HCT116 (cell line): Measurements from ENCODE around the gene IL17RE. TPM values are rescaled to one million over a fixed set of nuclear protein-coding genes. Genes with fewer than 3 reads are reported as not detected.
"Not testable (repeated sequence)": the region's sequence is repeated elsewhere in the genome, so short reads cannot be mapped to it uniquely, and the experiment has no call there.

Experiments used
- ATAC-seq: fragments of 200-7000 bp; cut with Tn5 transposase; 2 replicates; pipeline ENCODE4 v1.9.1; 2020; ENCODE audit warnings: mild to moderate bottlenecking, moderate library complexity
- BruUV-seq: library from RNA; stranded (reverse); fragments of 400-500 nt; replicated peaks from 2 replicates; lab custom pipeline; 2021; lab: Mats Ljungman, UMichigan
- CTCF ChIA-PET: fragments of 300-600 bp; sonication (Branson Sonifier 250); formaldehyde crosslinking; loops from one replicate; lab custom pipeline; 2021; ENCODE audit warnings: antibody characterized with exemption; lab: Charles Lee
- POLR2A ChIA-PET: fragments of 300-600, 350-600 bp; sonication (Branson Sonifier 250); formaldehyde crosslinking; loops from one replicate; lab custom pipeline; 2021; ENCODE audit warnings: antibody characterized with exemption; lab: Charles Lee
- RAD21 ChIA-PET, 2 experiments: fragments of 300-600 bp; sonication (Branson Sonifier 250); formaldehyde crosslinking; loops; one replicate each; lab custom pipeline; 2023; ENCODE audit warnings: low total read pairs in 2 of 2; ENCODE audit not compliant: uncharacterized antibody in 2 of 2, unreplicated experiment in 2 of 2, low non-redundant PET in 1 of 2; lab: Charles Lee
- DNase-seq: peaks from one replicate; pipeline ENCODE4 v3.0.0-alpha.2; 2010; ENCODE audit warnings: low read depth, low spot score
- H2AFZ ChIP-seq: fragments of 200-600 bp; shearing (Covaris generic), sonication (generic); 2 replicates; pipeline ENCODE4 v1.6.1; 2017; ENCODE audit warnings: low read depth, mixed run types, mixed read lengths, antibody characterized with exemption, low read length; ENCODE audit not compliant: poor library complexity, severe bottlenecking
- H3K27ac ChIP-seq: 2 replicates; pipeline ENCODE4 v1.5.1; 2012; ENCODE audit warnings: low read depth, low read length
- H3K27me3 ChIP-seq: fragments of 200-600 bp; sonication (generic); 2 replicates; pipeline ENCODE4 v1.6.1; 2016; ENCODE audit warnings: mixed run types, low read length, mixed read lengths; ENCODE audit not compliant: insufficient read depth
- H3K36me3 ChIP-seq, 2 experiments: fragments of 200-500 bp in 1 of 2; fragments of 200-600 bp in 1 of 2; sonication (Bioruptor generic) in 1 of 2; sonication (generic) in 1 of 2; 2 replicates each; pipeline versions ENCODE4 v1.5.1 to v1.6.1; 2014 to 2016; ENCODE audit warnings: low read length in 2 of 2, inconsistent platforms in 1 of 2, mixed read lengths in 1 of 2, mixed run types in 1 of 2; ENCODE audit not compliant: insufficient read depth in 2 of 2, control insufficient read depth in 1 of 2
- H3K4me1 ChIP-seq, 2 experiments: fragments of 200-600 bp in 1 of 2; sonication (generic) in 1 of 2; 2 replicates each; pipeline versions ENCODE4 v1.5.1 to v1.6.1; 2012 to 2017; ENCODE audit warnings: low read length in 2 of 2, inconsistent platforms in 1 of 2, mild to moderate bottlenecking in 1 of 2, mixed read lengths in 1 of 2, mixed run types in 1 of 2, moderate library complexity in 1 of 2; ENCODE audit not compliant: insufficient read depth in 2 of 2, control insufficient read depth in 1 of 2
- H3K4me2 ChIP-seq: fragments of 200-600 bp; sonication (generic); 2 replicates; pipeline ENCODE4 v1.6.1; 2017; ENCODE audit warnings: mixed run types, low read length, mixed read lengths
- H3K4me3 ChIP-seq, 2 experiments: fragments of 200-600 bp in 1 of 2; sonication (generic) in 1 of 2; replicated peaks in 1 of 2; 2 replicates each; pipeline ENCODE4 v1.5.1; 2011 to 2016; ENCODE audit warnings: low read length in 2 of 2, control low read depth in 1 of 2, low read depth in 1 of 2, mild to moderate bottlenecking in 1 of 2, mixed read lengths in 1 of 2, mixed run types in 1 of 2
- H3K79me2 ChIP-seq: fragments of 200-600 bp; sonication (generic); 2 replicates; pipeline ENCODE4 v1.6.1; 2017; ENCODE audit warnings: mild to moderate bottlenecking, mixed run types, low read length, moderate library complexity, mixed read lengths; ENCODE audit not compliant: insufficient read depth
- H3K9ac ChIP-seq: fragments of 200-600 bp; sonication (generic); 2 replicates; pipeline ENCODE4 v1.6.1; 2016; ENCODE audit warnings: low read length, mixed read lengths
- H3K9me2 ChIP-seq: fragments of 200-600 bp; sonication (generic), shearing (Covaris generic); 2 replicates; pipeline ENCODE4 v1.6.1; 2017; ENCODE audit warnings: mixed run types, mild to moderate bottlenecking, moderate library complexity; ENCODE audit not compliant: insufficient read depth
- H3K9me3 ChIP-seq, 2 experiments: fragments of 200-500 bp in 1 of 2; fragments of 200-600 bp in 1 of 2; sonication (Bioruptor generic) in 1 of 2; sonication (generic) in 1 of 2; 2 replicates each; pipeline ENCODE4 v1.6.1; 2014 to 2017; ENCODE audit warnings: low read length in 2 of 2, mixed read lengths in 2 of 2, inconsistent platforms in 1 of 2, low read depth in 1 of 2, mild to moderate bottlenecking in 1 of 2, mixed run types in 1 of 2, moderate library complexity in 1 of 2; ENCODE audit not compliant: control insufficient read depth in 1 of 2, insufficient read depth in 1 of 2
- H4K20me1 ChIP-seq: fragments of 200-600 bp; sonication (generic), shearing (Covaris generic); 2 replicates; pipeline ENCODE4 v1.6.1; 2017; ENCODE audit warnings: mixed run types, mild to moderate bottlenecking, moderate library complexity; ENCODE audit not compliant: insufficient read depth
- CBX3 ChIP-seq: IDR thresholded peaks from 2 replicates; pipeline ENCODE4 v1.6.1; 2012; ENCODE audit warnings: low read depth
- EGR1 ChIP-seq: IDR thresholded peaks from 2 replicates; pipeline ENCODE4 v1.6.1; 2012; ENCODE audit warnings: low read depth
- ELF1 ChIP-seq: IDR thresholded peaks from 2 replicates; pipeline ENCODE4 v1.6.1; 2012; ENCODE audit warnings: low read depth, borderline replicate concordance
- EZH2phosphoT487 ChIP-seq: fragments of 200-600 bp; IDR thresholded peaks from 2 replicates; pipeline ENCODE4 v1.6.1; 2018; ENCODE audit warnings: antibody characterized with exemption, borderline replicate concordance
- MAX ChIP-seq: IDR thresholded peaks from 2 replicates; pipeline ENCODE4 v1.6.1; 2012
- POLR2A ChIP-seq: IDR thresholded peaks from 2 replicates; pipeline ENCODE4 v1.7.0; 2011; ENCODE audit warnings: borderline replicate concordance; ENCODE audit not compliant: insufficient read depth, insufficient read length; ENCODE audit errors: extremely low read depth
- RAD21 ChIP-seq: IDR thresholded peaks from 2 replicates; pipeline ENCODE4 v1.6.1; 2012; ENCODE audit warnings: low read depth, mild to moderate bottlenecking
- SP1 ChIP-seq: IDR thresholded peaks from 2 replicates; pipeline ENCODE4 v1.6.1; 2012; ENCODE audit warnings: low read depth
- TCF7L2 ChIP-seq: IDR thresholded peaks from 2 replicates; pipeline ENCODE4 v1.7.0; 2011; ENCODE audit warnings: borderline replicate concordance, inconsistent platforms; ENCODE audit not compliant: insufficient read depth, insufficient read length; ENCODE audit errors: extremely low read depth
- YY1 ChIP-seq: IDR thresholded peaks from 2 replicates; pipeline ENCODE4 v1.6.1; 2011; ENCODE audit warnings: low read length, low read depth, moderate library complexity, mild to moderate bottlenecking; ENCODE audit not compliant: insufficient replicate concordance; ENCODE audit errors: extremely low read depth
- ZBTB33 ChIP-seq: IDR thresholded peaks from 2 replicates; pipeline ENCODE4 v1.6.1; 2011; ENCODE audit warnings: mild to moderate bottlenecking, low read length, moderate library complexity; ENCODE audit not compliant: insufficient replicate concordance; ENCODE audit errors: extremely low read depth
- ZFX ChIP-seq: fragments of 450-650 bp; IDR thresholded peaks from 2 replicates; pipeline ENCODE4 v1.6.1; 2017
- intact Hi-C: fragments of 100-400 bp; cut with micrococcal nuclease; formaldehyde crosslinking; loops from 2 replicates; pipeline ENCODE4 v1.10.0; 2022
- total RNA-seq: library from RNA; stranded (reverse); gene quantifications from one replicate; pipeline ENCODE4 v1.2.1, GENCODE V29; 2021; ENCODE audit not compliant: unreplicated experiment

IL17RE gene
- total RNA-seq, 1 experiment from 2014 or later = 14.3 TPM

- Histone ChIP-seq H4K20me1 (no peaks in the 10 kb centered on the region), H3K4me3 (no peak overlapping the region), H3K9me3 (no peaks in the 10 kb centered on the region), H3K27ac (no peak overlapping the region), H3K27me3 (no peaks in the 10 kb centered on the region), H2AFZ (no peak overlapping the region), H3K36me3 (no peaks in the 10 kb centered on the region), H3K79me2 (no peaks in the 10 kb centered on the region), H3K4me1 (peaks cover 17 to 40% of the 10 kb centered on the region in 2 experiments; a peak in 3 of 4 replicates), H3K4me2 (no peak overlapping the region), H3K9ac (no peak overlapping the region), H3K9me2 (no peaks in the 10 kb centered on the region)
- ChIA-PET CTCF (no interaction called here), RAD21 (no interaction called here), POLR2A (no interaction called here)
- intact Hi-C loops = no loop called here
- no TSS peak for BruUV-seq
- DNase-seq (no peak), ATAC-seq (no peak)
- TF ChIP-seq EGR1 (no peak), SP1 (no peak), EZH2phosphoT487 (no peak), ELF1 (no peak), RAD21 (no peak), ZBTB33 (no peak), YY1 (no peak), MAX (no peak), TCF7L2 (no peak), CBX3 (no peak), POLR2A (no peak), ZFX (no peak)
Measured at GRCh38 chr3:9899289-9899791, 3.3 kb upstream of the IL17RE start.

GRCh38 chr3:9900965-9901415, 1.7 kb upstream of the IL17RE start:
- peaks cover 17 to 40% of the 10 kb centered on the region in 2 experiments; a peak in 3 of 4 replicates for H3K4me1 ChIP-seq
- H3K4me2 ChIP-seq, H2AFZ ChIP-seq, ATAC-seq, H3K36me3 ChIP-seq, H3K9me3 ChIP-seq, H3K9me2 ChIP-seq, H3K4me3 ChIP-seq, H4K20me1 ChIP-seq, DNase-seq, H3K79me2 ChIP-seq, intact Hi-C loops, RAD21 ChIA-PET, POLR2A ChIA-PET, H3K27ac ChIP-seq, CTCF ChIA-PET, BruUV-seq, H3K27me3 ChIP-seq, H3K9ac ChIP-seq: not testable (repeated sequence)
